HepG2 (cell line): Measurements from ENCODE around the gene RAET1E. TPM values are rescaled to one million over a fixed set of nuclear protein-coding genes. Genes with fewer than 3 reads are reported as not detected.

Source experiments
- ASH2L ChIP-seq: fragments of 300-600, 200-600 bp; sonication (generic); IDR thresholded peaks from 2 replicates; pipeline ENCODE4 v1.7.0; 2017; ENCODE audit warnings: low read depth, mild to moderate bottlenecking, moderate library complexity, mixed read lengths, low read length; ENCODE audit not compliant: insufficient read length
- CENPX ChIP-seq: sonication (generic); formaldehyde crosslinking; IDR thresholded peaks from 2 replicates; pipeline ENCODE4 v1.9.0; 2021; ENCODE audit warnings: mild to moderate bottlenecking, missing genetic modification reagents, moderate library complexity
- KAT8 ChIP-seq: IDR thresholded peaks from 2 replicates; pipeline ENCODE4 v1.6.1; 2016; ENCODE audit warnings: missing genetic modification reagents, missing compliant biosample characterization
- LCORL ChIP-seq, 2 experiments: fragments of 450-650 bp in 1 of 2; sonication (generic) in 1 of 2; formaldehyde crosslinking in 1 of 2; IDR thresholded peaks; 2 replicates each; pipeline versions ENCODE4 v1.5.0 to v1.6.1; 2017 to 2020; ENCODE audit warnings: antibody characterized with exemption in 1 of 2, missing genetic modification reagents in 1 of 2
- MIER3 ChIP-seq: IDR thresholded peaks from 2 replicates; pipeline ENCODE4 v1.6.1; 2016; ENCODE audit warnings: missing compliant biosample characterization, borderline replicate concordance
- MXI1 ChIP-seq: IDR thresholded peaks from 3 replicates; pipeline ENCODE4 v1.6.1; 2012; ENCODE audit warnings: low read depth, low read length, inconsistent platforms, borderline replicate concordance
- POLR2G ChIP-seq: fragments of 200-400 bp; formaldehyde crosslinking; IDR thresholded peaks from 2 replicates; pipeline ENCODE4 v1.6.1; 2018; ENCODE audit warnings: mild to moderate bottlenecking, low read depth, low read length, moderate library complexity
- RAD21 ChIP-seq: fragments of 450-650 bp; formaldehyde crosslinking; IDR thresholded peaks from 2 replicates; pipeline ENCODE4 v1.5.0; 2020; ENCODE audit warnings: mild to moderate bottlenecking
- RFXAP ChIP-seq: sonication (generic); formaldehyde crosslinking; IDR thresholded peaks from 2 replicates; pipeline ENCODE4 v1.4.0; 2020; ENCODE audit warnings: missing genetic modification reagents, borderline replicate concordance
- SP1 ChIP-seq, 2 experiments: fragments of 450-650 bp in 1 of 2; sonication (generic) in 1 of 2; formaldehyde crosslinking in 1 of 2; IDR thresholded peaks; 2 replicates each; pipeline versions ENCODE4 v1.4.0 to v1.6.1; 2016 to 2020; ENCODE audit warnings: missing genetic modification reagents in 1 of 2
- TARDBP ChIP-seq: sonication (generic); formaldehyde crosslinking; IDR thresholded peaks from 2 replicates; pipeline ENCODE4 v1.8.0; 2022; ENCODE audit warnings: mild to moderate bottlenecking, missing genetic modification reagents
- YEATS4 ChIP-seq: sonication (generic); formaldehyde crosslinking; IDR thresholded peaks from 2 replicates; pipeline ENCODE4 v1.4.0; 2020; ENCODE audit warnings: missing genetic modification reagents, borderline replicate concordance
- ZFP36L1 ChIP-seq: sonication (generic); formaldehyde crosslinking; IDR thresholded peaks from 2 replicates; pipeline ENCODE4 v1.8.0; 2022; ENCODE audit warnings: mild to moderate bottlenecking, missing genetic modification reagents, moderate library complexity
- ZFP37 ChIP-seq: sonication (generic); formaldehyde crosslinking; IDR thresholded peaks from 2 replicates; pipeline ENCODE4 v1.4.0; 2020; ENCODE audit warnings: missing genetic modification reagents, borderline replicate concordance
- ZNF558 ChIP-seq: sonication (generic); formaldehyde crosslinking; IDR thresholded peaks from 2 replicates; pipeline ENCODE4 v1.9.0; 2022; ENCODE audit warnings: mild to moderate bottlenecking, missing genetic modification reagents, borderline replicate concordance
- ZNF747 ChIP-seq: sonication (generic); formaldehyde crosslinking; IDR thresholded peaks from 2 replicates; pipeline ENCODE4 v1.8.1; 2023; ENCODE audit warnings: missing genetic modification reagents, mild to moderate bottlenecking, borderline replicate concordance
- ZNF788 ChIP-seq: sonication (generic); formaldehyde crosslinking; IDR thresholded peaks from 2 replicates; pipeline ENCODE4 v1.5.0; 2020; ENCODE audit warnings: mild to moderate bottlenecking, missing genetic modification reagents, borderline replicate concordance
- ZNF850 ChIP-seq: sonication (generic); formaldehyde crosslinking; conservative IDR thresholded peaks from 2 replicates; pipeline ENCODE4 v1.9.0; 2021; ENCODE audit warnings: mild to moderate bottlenecking, missing genetic modification reagents
- ZSCAN25 ChIP-seq: sonication (generic); formaldehyde crosslinking; IDR thresholded peaks from 2 replicates; pipeline ENCODE4 v1.8.0; 2022; ENCODE audit warnings: mild to moderate bottlenecking, missing genetic modification reagents
- polyA plus RNA-seq, 8 experiments: library from polyadenylated mRNA; depleted of rRNA in 3 of 8; stranded (reverse) in 7 of 8; unstranded in 1 of 8; fragments of >200 nt; fragmentation: Illumina TruSeq in 4 of 8; extraction: Trizol in 4 of 8; gene quantifications; 2 replicates each; pipeline versions ENCODE4 v1.2.1 to v1.2.3, GENCODE V29; 2011 to 2016; ENCODE audit warnings: low read depth in 4 of 8, missing spikeins in 1 of 8, mixed read lengths in 1 of 8; ENCODE audit not compliant: insufficient read depth in 1 of 8
- total RNA-seq, 5 experiments: library from RNA; depleted of rRNA; stranded (reverse); fragments of >200 nt; fragmentation: Illumina TruSeq; extraction: Trizol; gene quantifications; 2 replicates each; pipeline ENCODE4 v1.2.3, GENCODE V29; 2016; ENCODE audit warnings: low read depth in 1 of 5
- TF ChIP-seq, protein P1 (sequence below): sonication (generic); formaldehyde crosslinking; IDR thresholded peaks from 2 replicates; pipeline ENCODE4 v1.5.1; 2020; ENCODE audit warnings: mild to moderate bottlenecking, missing genetic modification reagents, borderline replicate concordance
- TF ChIP-seq, protein P2 (sequence below): sonication (generic); formaldehyde crosslinking; IDR thresholded peaks from 2 replicates; pipeline ENCODE4 v1.4.0; 2020; ENCODE audit warnings: mild to moderate bottlenecking, missing genetic modification reagents, borderline replicate concordance

Gene RAET1E
- total and polyA plus RNA-seq, 2 of the 13 experiments (the other 11 are each of a cell fraction or from before 2014, with no cell fraction given): not detected

DNA sequence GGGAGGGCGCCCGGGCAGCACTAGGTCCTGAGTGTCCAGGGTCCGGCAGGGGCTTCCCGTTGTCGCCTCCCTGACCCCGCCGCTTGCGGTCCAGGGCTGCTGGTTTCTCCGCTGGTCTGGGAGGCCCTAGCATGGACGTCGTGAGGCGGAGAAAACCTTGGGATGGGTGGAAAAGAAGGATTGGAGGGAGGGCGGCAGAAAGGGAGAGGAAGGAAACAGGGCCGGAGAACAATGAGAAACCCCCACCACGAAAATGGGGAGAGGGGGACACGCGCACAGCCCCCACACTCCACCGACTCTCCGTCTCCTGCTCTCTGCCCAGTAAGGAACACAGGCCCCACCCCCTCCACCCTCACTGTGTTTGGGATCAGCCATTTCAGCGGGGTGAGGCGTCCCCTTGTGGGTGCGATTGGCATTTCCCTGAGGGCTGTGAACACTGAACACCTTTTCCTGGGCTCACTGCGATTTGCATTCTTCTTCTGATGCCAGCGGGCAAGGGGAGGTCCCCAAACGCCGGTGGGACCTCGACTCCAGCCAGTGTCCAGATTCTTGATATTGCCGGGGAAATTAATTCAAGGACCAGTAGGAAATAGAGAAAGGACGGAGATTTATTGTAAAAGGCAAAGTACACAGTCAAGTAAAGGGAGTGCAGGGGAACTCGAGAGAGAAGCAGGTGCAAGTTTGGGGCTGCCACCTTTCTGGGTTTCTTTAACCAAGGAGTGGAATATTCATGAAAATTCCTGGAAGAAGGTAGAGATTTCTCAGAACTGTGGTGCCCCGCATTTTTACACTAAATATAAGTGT lies 28.3 kb upstream of the RAET1E start (continued):
- TF ChIP-seq SP1 (IDR thresholded peaks at IDR 0.05): no peak
- TF ChIP-seq SP1 (CRISPR knock-in tag; IDR thresholded peaks at IDR 0.05): peak; percentile 9; the same call in 1 of the 2 replicates
- TF ChIP-seq MXI1: 0 out of 3 replicates have a peak, but pooled peaks have one; percentile 25
- TF ChIP-seq MIER3: peak; percentile 61; the same call in 1 of the 2 replicates
- TF ChIP-seq KAT8 (CRISPR knock-in tag): 0 out of 2 replicates have a peak, but pooled peaks have one; percentile 37
- TF ChIP-seq RAD21 (CRISPR knock-in tag): peak; percentile 93
- TF ChIP-seq, protein P1, sequence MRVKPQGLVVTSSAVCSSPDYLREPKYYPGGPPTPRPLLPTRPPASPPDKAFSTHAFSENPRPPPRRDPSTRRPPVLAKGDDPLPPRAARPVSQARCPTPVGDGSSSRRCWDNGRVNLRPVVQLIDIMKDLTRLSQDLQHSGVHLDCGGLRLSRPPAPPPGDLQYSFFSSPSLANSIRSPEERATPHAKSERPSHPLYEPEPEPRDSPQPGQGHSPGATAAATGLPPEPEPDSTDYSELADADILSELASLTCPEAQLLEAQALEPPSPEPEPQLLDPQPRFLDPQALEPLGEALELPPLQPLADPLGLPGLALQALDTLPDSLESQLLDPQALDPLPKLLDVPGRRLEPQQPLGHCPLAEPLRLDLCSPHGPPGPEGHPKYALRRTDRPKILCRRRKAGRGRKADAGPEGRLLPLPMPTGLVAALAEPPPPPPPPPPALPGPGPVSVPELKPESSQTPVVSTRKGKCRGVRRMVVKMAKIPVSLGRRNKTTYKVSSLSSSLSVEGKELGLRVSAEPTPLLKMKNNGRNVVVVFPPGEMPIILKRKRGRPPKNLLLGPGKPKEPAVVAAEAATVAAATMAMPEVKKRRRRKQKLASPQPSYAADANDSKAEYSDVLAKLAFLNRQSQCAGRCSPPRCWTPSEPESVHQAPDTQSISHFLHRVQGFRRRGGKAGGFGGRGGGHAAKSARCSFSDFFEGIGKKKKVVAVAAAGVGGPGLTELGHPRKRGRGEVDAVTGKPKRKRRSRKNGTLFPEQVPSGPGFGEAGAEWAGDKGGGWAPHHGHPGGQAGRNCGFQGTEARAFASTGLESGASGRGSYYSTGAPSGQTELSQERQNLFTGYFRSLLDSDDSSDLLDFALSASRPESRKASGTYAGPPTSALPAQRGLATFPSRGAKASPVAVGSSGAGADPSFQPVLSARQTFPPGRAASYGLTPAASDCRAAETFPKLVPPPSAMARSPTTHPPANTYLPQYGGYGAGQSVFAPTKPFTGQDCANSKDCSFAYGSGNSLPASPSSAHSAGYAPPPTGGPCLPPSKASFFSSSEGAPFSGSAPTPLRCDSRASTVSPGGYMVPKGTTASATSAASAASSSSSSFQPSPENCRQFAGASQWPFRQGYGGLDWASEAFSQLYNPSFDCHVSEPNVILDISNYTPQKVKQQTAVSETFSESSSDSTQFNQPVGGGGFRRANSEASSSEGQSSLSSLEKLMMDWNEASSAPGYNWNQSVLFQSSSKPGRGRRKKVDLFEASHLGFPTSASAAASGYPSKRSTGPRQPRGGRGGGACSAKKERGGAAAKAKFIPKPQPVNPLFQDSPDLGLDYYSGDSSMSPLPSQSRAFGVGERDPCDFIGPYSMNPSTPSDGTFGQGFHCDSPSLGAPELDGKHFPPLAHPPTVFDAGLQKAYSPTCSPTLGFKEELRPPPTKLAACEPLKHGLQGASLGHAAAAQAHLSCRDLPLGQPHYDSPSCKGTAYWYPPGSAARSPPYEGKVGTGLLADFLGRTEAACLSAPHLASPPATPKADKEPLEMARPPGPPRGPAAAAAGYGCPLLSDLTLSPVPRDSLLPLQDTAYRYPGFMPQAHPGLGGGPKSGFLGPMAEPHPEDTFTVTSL (CRISPR knock-in tag): 0 out of 2 replicates have a peak, but pooled peaks have one; percentile 50
- TF ChIP-seq POLR2G: peak; percentile 32; the same call in 1 of the 2 replicates
- TF ChIP-seq ZFP36L1 (CRISPR knock-in tag): 0 out of 2 replicates have a peak, but pooled peaks have one; percentile 37
- TF ChIP-seq TARDBP (CRISPR knock-in tag): peak; percentile 57; the same call in 1 of the 2 replicates
- peak; percentile 56; the same call in 1 of the 2 replicates for TF ChIP-seq RFXAP (CRISPR knock-in tag)
- 0 out of 2 replicates have a peak, but pooled peaks have one; percentile 33 for TF ChIP-seq ZFP37 (CRISPR knock-in tag)
- TF ChIP-seq ZNF558 (CRISPR knock-in tag): 0 out of 2 replicates have a peak, but pooled peaks have one; percentile 47
- no peak for TF ChIP-seq LCORL (IDR thresholded peaks at IDR 0.05)
- TF ChIP-seq LCORL (CRISPR knock-in tag; IDR thresholded peaks at IDR 0.05): peak; percentile 86
- TF ChIP-seq YEATS4: peak; percentile 42; the same call in 1 of the 2 replicates
- peak; percentile 59; the same call in 1 of the 2 replicates for TF ChIP-seq ZNF747 (CRISPR knock-in tag)
- TF ChIP-seq, protein P2, sequence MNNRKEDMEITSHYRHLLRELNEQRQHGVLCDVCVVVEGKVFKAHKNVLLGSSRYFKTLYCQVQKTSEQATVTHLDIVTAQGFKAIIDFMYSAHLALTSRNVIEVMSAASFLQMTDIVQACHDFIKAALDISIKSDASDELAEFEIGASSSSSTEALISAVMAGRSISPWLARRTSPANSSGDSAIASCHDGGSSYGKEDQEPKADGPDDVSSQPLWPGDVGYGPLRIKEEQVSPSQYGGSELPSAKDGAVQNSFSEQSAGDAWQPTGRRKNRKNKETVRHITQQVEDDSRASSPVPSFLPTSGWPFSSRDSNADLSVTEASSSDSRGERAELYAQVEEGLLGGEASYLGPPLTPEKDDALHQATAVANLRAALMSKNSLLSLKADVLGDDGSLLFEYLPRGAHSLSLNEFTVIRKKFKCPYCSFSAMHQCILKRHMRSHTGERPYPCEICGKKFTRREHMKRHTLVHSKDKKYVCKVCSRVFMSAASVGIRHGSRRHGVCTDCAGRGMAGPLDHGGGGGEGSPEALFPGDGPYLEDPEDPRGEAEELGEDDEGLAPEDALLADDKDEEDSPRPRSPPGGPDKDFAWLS (CRISPR knock-in tag): no peak
- no peak for TF ChIP-seq CENPX (CRISPR knock-in tag)
- TF ChIP-seq ZNF788 (CRISPR knock-in tag): peak; percentile 47; the same call in 1 of the 2 replicates
- TF ChIP-seq ASH2L: peak; percentile 36
- TF ChIP-seq ZNF850: 0 out of 2 replicates have a peak, but pooled peaks have one; percentile 57
- peak; percentile 34; the same call in 1 of the 2 replicates for TF ChIP-seq ZSCAN25 (CRISPR knock-in tag)
